Measurements from ENCODE around the gene ZNF766.

Gene ZNF766

DNA sequence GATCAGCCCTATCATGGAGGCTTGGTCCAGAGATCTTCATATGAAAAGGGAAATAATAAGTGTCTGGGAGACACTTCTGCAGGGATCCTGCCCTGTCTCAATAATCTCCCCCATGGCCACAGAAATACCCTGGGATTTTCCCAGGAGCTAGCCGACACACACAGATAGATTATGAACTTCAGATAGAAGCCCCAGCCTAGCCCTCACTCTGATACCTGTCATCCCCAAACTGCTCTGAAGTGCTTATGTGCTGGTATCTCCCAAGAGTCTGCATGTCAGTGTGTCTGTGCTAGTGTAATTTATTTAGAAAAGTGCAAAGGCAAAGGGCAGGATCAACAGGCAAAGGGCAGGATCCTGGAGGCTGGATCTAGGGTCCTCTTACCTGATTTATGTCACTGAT is 38.7 kb upstream of the ZNF766 start:
- no peak for TF ChIP-seq TEAD4 (IDR thresholded peaks at IDR 0.05)
- no peak for TF ChIP-seq RAD21 (IDR thresholded peaks at IDR 0.05; ENCODE audit: low read depth)
- TF ChIP-seq TCF12 (IDR thresholded peaks at IDR 0.05; ENCODE audit: low read depth) = no peak
- TF ChIP-seq CEBPB (IDR thresholded peaks at IDR 0.05) = no peak
- no peak for TF ChIP-seq EP300 (IDR thresholded peaks at IDR 0.05; ENCODE audit: borderline replicate concordance)
- TF ChIP-seq, protein P1, sequence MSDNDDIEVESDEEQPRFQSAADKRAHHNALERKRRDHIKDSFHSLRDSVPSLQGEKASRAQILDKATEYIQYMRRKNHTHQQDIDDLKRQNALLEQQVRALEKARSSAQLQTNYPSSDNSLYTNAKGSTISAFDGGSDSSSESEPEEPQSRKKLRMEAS (IDR thresholded peaks at IDR 0.05) = no peak
- no peak for TF ChIP-seq ZBTB7A (IDR thresholded peaks at IDR 0.05; ENCODE audit: low read depth)
- no peak for TF ChIP-seq TAF1 (IDR thresholded peaks at IDR 0.05; ENCODE audit: low read depth)
- TF ChIP-seq, protein P2, sequence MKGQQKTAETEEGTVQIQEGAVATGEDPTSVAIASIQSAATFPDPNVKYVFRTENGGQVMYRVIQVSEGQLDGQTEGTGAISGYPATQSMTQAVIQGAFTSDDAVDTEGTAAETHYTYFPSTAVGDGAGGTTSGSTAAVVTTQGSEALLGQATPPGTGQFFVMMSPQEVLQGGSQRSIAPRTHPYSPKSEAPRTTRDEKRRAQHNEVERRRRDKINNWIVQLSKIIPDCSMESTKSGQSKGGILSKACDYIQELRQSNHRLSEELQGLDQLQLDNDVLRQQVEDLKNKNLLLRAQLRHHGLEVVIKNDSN (IDR thresholded peaks at IDR 0.05) = no peak
- no peak for TF ChIP-seq NFIC (IDR thresholded peaks at IDR 0.05)
- TF ChIP-seq FOXM1 (IDR thresholded peaks at IDR 0.05; ENCODE audit: borderline replicate concordance, low read depth) = no peak
- TF ChIP-seq, protein P3, sequence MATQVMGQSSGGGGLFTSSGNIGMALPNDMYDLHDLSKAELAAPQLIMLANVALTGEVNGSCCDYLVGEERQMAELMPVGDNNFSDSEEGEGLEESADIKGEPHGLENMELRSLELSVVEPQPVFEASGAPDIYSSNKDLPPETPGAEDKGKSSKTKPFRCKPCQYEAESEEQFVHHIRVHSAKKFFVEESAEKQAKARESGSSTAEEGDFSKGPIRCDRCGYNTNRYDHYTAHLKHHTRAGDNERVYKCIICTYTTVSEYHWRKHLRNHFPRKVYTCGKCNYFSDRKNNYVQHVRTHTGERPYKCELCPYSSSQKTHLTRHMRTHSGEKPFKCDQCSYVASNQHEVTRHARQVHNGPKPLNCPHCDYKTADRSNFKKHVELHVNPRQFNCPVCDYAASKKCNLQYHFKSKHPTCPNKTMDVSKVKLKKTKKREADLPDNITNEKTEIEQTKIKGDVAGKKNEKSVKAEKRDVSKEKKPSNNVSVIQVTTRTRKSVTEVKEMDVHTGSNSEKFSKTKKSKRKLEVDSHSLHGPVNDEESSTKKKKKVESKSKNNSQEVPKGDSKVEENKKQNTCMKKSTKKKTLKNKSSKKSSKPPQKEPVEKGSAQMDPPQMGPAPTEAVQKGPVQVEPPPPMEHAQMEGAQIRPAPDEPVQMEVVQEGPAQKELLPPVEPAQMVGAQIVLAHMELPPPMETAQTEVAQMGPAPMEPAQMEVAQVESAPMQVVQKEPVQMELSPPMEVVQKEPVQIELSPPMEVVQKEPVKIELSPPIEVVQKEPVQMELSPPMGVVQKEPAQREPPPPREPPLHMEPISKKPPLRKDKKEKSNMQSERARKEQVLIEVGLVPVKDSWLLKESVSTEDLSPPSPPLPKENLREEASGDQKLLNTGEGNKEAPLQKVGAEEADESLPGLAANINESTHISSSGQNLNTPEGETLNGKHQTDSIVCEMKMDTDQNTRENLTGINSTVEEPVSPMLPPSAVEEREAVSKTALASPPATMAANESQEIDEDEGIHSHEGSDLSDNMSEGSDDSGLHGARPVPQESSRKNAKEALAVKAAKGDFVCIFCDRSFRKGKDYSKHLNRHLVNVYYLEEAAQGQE (IDR thresholded peaks at IDR 0.05; ENCODE audit: low read depth) = no peak
- TF ChIP-seq CREB1 (IDR thresholded peaks at IDR 0.05; ENCODE audit: low read depth) = no peak
- no peak for TF ChIP-seq YY1 (IDR thresholded peaks at IDR 0.05; ENCODE audit: low read depth)
- no peak for TF ChIP-seq EGR1 (IDR thresholded peaks at IDR 0.05)

DNA sequence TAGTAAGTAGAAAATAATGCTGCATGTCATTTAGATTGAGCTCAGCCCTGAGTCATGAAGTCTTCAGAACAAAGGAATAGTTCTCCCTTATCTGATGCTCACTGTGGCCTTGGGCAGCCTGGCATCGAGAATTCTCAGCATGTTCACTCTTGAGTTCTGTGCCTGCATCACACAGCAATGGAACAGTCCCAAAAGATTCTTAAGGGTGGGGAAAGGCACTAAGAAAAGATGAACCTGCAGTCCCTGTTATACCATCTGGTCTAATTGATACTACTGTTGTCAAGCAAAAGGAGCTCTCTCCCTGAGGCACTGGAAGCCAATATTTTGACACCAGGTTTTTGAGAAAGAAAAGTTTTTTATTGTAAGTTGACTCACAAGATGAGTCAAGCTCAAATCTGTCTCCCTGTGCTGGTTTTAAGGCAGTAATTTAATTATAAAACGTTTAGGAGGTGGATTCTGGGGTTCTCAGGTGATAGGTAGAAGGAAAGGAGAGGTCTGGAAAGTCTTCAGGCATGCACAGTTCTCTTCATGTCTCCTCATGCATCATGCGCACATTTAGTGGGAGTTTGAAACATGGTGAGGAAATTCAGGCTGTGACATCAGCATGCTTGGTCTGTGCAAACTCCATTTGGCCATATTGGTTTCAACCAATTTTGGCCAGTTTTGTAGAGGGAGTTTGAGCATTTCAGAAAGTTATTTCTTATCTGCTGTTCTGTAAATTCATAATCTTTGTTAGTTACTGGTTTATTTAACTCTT is 38.1 kb upstream of the ZNF766 start:
- no peak for TF ChIP-seq CEBPB (IDR thresholded peaks at IDR 0.05)
- no peak for TF ChIP-seq EP300 (IDR thresholded peaks at IDR 0.05; ENCODE audit: borderline replicate concordance)
- no peak for TF ChIP-seq FOXM1 (IDR thresholded peaks at IDR 0.05; ENCODE audit: borderline replicate concordance, low read depth)
- TF ChIP-seq RAD21 (IDR thresholded peaks at IDR 0.05; ENCODE audit: low read depth) = no peak
- TF ChIP-seq NFIC (IDR thresholded peaks at IDR 0.05) = no peak
- TF ChIP-seq EGR1 (IDR thresholded peaks at IDR 0.05) = no peak
- TF ChIP-seq YY1 (IDR thresholded peaks at IDR 0.05; ENCODE audit: low read depth) = no peak
- no peak for TF ChIP-seq TEAD4 (IDR thresholded peaks at IDR 0.05)
- no peak for TF ChIP-seq ZBTB7A (IDR thresholded peaks at IDR 0.05; ENCODE audit: low read depth)

DNA sequence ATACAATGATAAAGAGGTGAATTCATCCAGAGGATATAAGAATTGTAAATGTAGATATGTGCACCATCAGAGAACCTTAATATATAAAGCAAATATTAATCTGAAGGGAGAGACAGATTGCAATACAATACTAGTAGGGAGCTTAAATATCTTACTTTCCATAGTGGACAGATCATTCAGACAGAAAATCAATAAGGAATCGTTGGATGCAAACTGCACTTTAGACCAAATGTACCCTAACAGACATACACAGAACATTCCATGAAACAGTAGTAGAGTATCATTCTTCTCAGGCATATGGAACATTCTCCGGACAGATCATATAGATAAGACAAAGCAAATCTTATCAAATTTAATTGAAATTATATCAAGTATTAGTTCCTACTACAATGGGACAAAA is 35.0 kb upstream of the ZNF766 start:
- TF ChIP-seq NFIC (IDR thresholded peaks at IDR 0.05) (no peak), TEAD4 (IDR thresholded peaks at IDR 0.05) (no peak), YY1 (IDR thresholded peaks at IDR 0.05; ENCODE audit: low read depth) (no peak), CEBPB (IDR thresholded peaks at IDR 0.05) (no peak), FOXM1 (IDR thresholded peaks at IDR 0.05; ENCODE audit: borderline replicate concordance, low read depth) (no peak), ZBTB7A (IDR thresholded peaks at IDR 0.05; ENCODE audit: low read depth) (no peak), EP300 (IDR thresholded peaks at IDR 0.05; ENCODE audit: borderline replicate concordance) (no peak), EGR1 (IDR thresholded peaks at IDR 0.05) (no peak), TCF12 (IDR thresholded peaks at IDR 0.05; ENCODE audit: low read depth) (no peak), CREB1 (IDR thresholded peaks at IDR 0.05; ENCODE audit: low read depth) (no peak), RAD21 (IDR thresholded peaks at IDR 0.05; ENCODE audit: low read depth) (no peak), TAF1 (IDR thresholded peaks at IDR 0.05; ENCODE audit: low read depth) (no peak)
- TF ChIP-seq, protein P2 (IDR thresholded peaks at IDR 0.05) = no peak
- TF ChIP-seq, protein P1 (IDR thresholded peaks at IDR 0.05) = no peak
- TF ChIP-seq, protein P3 (IDR thresholded peaks at IDR 0.05; ENCODE audit: low read depth) = no peak

DNA sequence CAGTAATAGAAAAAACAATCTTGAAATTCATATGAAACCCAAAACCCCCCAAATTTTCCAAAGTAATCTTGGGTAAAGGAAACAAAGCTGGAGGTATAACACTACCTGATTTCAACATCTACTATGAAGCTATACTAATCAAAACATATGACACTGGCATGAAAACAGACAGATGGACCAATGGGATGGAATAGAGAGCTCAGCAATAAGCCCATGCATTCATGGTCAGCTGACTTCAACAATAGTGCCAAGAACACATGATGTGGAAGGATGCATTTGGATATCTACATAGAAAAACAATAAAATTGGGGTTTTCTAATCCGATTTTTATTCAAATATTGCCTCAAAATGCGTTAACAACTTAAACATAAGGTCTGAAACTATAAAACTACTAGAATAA is 32.2 kb upstream of the ZNF766 start:
- TF ChIP-seq, protein P1 (IDR thresholded peaks at IDR 0.05) = no peak
- TF ChIP-seq CREB1 (IDR thresholded peaks at IDR 0.05; ENCODE audit: low read depth) = no peak
- TF ChIP-seq EGR1 (IDR thresholded peaks at IDR 0.05) = no peak
- TF ChIP-seq YY1 (IDR thresholded peaks at IDR 0.05; ENCODE audit: low read depth) = no peak
- no peak for TF ChIP-seq FOXM1 (IDR thresholded peaks at IDR 0.05; ENCODE audit: borderline replicate concordance, low read depth)
- TF ChIP-seq TAF1 (IDR thresholded peaks at IDR 0.05; ENCODE audit: low read depth) = no peak
- TF ChIP-seq RAD21 (IDR thresholded peaks at IDR 0.05; ENCODE audit: low read depth) = no peak
- TF ChIP-seq NFIC (IDR thresholded peaks at IDR 0.05) = no peak
- TF ChIP-seq ZBTB7A (IDR thresholded peaks at IDR 0.05; ENCODE audit: low read depth) = no peak
- TF ChIP-seq TCF12 (IDR thresholded peaks at IDR 0.05; ENCODE audit: low read depth) = no peak
- TF ChIP-seq TEAD4 (IDR thresholded peaks at IDR 0.05) = no peak

DNA sequence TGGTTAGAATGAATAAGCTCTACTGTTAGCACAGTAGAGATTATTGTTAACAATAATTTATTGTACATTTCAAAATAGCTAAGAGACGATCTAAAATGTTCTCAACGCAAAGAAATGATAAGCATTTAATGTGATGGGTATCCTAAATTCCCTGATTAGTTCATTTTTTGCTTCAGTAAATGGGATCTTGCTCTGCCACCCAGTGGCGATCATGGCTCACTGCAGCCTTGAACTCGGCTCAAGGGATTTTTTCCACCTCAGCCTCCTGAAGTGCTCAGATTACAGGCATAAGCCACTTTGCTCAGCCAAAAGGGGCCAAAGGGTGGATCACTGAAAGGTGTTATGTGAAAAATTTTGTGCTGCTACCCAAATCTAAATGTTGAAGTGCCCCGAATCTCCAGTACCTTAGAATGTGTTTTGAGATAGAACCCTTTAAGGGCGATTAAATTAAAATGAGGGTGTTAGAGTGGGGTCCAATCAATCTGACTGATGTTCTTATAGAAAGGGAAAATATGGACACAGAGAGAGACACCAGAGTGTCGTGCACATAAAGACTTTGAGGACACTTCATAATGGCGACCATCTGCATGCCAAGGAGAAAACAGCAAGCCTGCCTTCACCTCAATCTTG is 31.5 kb upstream of the ZNF766 start:
- TF ChIP-seq EP300 (IDR thresholded peaks at IDR 0.05; ENCODE audit: borderline replicate concordance) (no peak), RAD21 (IDR thresholded peaks at IDR 0.05; ENCODE audit: low read depth) (peak; percentile 83)
